Limb (tissue), 2 donors: ENCODE results near the gene ABHD18.
A peak's percentile ranks its signal among the peaks of the same experiment; 100 is the strongest.
"Not testable (repeated sequence)": the region's sequence is repeated elsewhere in the genome, so short reads cannot be mapped to it uniquely, and the experiment has no call there.

Experiments
- DNase-seq, 2 donors: peaks; one replicate each; pipeline ENCODE4 v3.0.0-alpha.2; 2016; ENCODE audit errors: extremely low spot score in 2 of 2

The ABHD18 gene

DNA sequence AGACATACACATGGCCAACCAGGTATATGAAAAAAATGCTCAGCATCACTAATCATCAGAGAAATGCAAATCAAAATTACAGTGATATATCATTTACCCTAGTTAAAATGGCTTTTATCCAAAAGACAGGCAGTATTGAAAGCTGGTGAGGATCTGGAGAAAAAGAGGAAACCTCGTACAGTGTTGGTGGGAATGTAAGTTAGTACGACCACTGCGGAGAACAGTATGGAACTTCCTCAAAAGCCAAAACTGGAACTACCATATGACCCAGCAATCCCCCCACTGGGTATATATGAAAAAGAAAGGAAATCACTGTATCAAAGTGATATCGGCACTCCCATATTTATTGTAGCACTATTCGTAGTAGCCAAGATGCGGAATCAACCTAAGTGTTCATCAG, 23.4 kb downstream of the ABHD18 start:
- no peak for DNase-seq

DNA sequence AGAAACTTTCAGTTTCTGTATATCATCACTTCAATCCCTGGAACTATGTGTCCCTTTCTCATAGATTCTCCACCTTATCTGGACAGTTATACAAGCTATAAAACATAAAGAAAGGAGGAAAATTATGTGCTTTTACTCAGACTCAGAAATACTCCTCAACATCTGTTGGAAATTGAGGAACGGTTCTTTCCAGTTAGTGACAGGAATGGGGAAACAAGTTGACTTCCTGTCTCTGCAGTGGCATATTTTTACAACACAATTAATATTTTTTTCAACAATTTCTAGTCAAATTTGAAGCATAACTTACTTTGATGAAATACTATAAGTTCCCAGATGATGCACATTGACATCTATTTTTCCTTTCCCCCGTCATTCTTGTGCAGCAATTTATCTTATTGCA, 27.9 kb downstream of the ABHD18 start:
- no peak for DNase-seq

DNA sequence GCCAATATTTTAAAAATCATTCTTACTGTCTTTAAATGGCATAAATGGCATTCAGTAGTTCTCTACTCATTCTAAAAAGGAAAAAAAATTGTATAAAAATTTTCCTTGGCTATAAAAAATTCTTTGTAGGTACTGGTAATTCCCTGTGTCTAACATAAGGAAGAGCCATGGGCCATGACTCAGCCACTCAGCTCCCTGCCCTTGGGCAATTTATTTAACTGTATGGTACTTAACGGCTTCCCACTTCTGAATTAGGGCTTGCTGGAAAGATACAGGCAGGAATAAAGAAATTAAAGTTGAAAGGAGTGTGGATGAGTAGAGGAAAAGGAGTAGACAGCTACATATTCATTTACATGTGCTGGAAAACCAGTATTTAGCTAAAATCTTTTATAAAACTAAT, 30.6 kb downstream of the ABHD18 start:
- DNase-seq = no peak

DNA sequence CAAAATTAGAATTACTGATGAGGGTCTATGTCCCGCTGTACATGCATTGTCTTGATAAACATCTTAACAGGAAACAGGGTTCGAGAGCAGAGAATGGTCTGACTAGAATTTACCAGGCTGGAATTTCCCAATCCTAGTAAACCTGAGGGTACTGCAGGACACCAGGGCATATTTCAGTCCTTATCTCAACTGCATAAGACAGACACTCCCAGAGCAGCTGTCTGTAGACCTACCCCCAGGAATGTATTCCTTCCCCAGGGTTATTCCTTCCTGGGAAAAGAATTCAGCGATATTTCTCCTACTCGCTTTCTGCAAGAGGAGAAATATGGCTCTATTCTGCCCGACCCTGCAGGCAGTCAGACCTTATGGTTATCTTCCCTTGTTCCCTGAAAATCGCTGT, 31.3 kb downstream of the ABHD18 start:
- DNase-seq = not testable (repeated sequence)

DNA sequence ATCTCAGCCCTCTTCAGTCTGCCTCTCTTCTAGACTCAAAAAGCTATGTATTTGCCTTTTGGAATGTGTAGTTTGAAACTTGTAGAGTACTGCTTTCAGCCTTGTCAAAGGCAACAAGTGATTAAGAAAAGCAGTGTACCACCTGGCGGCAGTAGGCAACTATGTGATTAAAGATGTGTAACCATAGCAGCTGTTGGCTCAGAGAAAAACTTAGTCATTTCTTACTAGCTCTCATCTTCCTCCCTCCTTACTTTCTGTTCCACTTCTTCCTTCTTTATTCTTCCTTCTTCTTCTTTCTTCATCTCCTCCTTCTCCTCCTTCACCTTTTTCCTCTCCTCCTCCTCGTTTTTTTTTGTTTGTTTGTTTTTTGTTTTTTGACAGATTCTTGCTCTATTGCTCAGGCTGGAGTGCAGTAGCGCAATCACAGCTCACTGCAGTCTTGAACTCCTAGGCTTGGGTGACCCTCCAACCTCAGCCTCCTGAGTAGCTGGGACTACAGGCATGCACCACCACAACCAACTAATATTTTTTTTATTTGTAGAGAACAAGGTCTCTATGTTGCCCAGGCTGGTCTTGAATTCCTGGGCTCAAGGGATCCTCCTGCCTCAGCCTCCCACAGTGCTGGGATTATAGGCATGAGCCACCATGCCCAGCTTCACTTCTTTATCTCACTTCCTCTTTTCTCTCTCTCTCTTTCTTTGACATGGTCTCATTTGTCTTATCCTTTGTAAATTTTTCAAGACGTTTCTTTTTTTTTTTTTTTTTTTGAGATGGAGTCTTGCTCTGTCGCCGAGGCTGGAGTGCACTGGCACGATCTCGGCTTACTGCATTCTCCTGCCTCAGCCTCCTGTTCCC, 32.6 kb downstream of the ABHD18 start:
- no peak for DNase-seq

DNA sequence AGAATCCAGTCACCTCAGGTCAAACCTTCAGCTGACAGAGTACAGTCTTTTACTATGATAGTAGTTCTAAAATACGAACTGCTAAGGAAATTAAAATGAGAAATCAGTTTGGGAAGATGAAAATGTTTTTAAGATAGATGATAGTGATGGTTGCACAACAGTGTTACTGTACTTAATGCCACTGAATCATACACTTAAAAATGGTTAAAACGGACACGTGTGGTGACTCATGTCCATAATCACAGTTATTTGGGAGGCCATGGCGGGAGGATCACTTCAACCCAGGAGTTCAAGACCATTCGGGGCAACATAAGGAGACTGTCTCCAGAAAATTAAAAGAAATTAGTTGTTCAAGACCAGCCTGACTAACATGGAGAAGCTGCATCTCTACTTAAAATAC, 41.4 kb downstream of the ABHD18 start:
- DNase-seq = no peak

DNA sequence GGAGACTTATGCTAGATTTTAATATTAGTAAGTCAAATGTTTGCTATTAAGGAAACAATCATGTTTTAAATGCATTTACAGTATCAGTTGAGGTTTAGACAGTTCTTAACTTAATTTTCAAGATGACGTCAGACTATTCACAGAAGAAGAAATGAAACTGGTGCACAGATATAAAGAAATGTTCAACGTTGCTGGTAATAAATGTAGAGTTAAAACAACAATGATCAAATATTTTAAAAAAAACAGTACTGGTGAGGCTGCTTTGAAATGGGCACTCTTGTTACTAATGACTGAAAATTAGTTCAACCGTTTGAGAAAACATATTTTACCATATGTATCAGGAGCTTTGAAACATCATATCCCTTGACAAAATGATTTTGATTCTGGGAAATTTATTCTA, 44.2 kb downstream of the ABHD18 start:
- no peak for DNase-seq

DNA sequence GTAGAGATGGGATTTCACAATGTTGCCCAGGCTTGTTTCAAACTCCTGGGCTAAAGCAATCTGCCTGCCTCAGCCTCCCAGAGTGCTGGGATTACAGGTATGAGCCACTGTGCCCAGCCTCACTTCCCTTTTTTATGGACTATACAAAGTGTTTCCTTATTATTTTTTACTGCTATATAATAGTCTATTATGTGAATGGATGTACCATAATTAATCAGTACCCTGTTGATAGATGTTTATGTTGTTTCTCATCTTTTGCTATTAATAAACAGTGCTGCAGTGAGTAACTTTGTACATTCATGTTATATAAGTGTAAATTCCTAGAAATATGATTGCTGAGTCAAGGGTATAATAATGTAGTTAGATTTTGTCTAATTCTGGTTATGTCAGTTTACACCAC, 60.1 kb downstream of the ABHD18 start:
- DNase-seq = no peak

DNA sequence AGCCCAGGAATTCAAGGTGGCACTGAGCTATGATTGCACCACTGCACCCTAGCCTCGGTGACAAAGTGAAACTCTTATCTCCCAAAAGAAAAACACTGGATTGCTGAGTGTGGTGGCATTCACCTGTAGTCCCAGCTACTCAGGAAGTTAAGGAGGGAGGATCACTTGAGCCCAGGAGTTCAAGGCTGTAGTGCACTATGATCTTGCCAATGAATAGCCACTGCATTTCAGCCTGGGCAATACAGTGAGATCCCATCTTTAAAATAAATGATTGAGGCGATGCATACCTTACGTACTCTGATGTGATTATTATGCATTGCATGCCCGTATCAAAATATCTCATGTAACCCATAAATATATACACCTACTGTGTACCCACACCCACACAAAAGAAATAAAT, 64.7 kb downstream of the ABHD18 start:
- DNase-seq = no peak

DNA sequence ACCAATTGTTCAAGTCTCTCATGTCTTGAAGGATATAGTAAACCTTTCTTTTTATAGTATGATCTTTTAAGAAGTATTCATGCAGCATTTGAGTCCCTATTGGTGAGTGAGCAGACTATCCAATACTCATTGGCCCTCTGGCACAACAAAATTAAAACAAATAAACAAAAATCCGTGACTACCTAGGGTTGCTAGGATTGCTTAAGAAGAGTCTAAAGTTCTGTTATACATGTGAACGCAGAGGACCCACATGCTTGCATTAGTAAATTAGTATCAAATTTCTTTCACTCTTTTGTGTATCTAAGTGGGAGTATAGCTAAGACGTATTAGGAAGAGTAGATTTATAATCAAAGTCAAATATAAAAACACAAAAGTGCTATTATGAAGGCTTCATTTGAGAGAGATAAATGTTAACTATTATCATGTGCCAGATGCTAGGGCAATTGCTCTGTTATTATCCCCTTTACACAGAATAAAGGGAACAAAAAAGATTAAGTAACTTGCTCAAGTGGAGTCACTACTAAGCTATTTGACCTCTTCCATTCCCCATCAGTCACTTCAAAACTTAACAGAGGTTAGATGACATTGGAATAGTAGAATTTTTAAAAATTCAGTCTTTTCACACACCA, 66.7 kb downstream of the ABHD18 start:
- no peak for DNase-seq

DNA sequence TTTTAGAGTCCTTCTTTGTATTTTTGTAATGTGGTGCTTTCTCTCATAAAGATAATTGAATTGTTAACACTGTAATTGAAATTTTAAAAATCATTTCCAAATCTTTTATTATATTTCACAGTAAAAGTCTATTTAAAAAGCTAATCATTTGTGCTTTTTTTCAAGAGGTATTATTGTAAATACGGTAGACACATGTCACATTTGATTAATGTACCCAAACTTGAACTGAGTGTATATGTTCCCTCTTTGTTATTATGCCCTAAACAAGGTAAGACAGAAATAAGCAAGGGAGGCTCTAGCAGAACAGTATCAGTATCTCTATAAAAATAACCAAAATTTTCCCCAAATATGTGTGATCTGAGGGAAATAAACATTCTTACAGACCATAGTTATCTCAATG, 74.4 kb downstream of the ABHD18 start:
- DNase-seq = no peak

DNA sequence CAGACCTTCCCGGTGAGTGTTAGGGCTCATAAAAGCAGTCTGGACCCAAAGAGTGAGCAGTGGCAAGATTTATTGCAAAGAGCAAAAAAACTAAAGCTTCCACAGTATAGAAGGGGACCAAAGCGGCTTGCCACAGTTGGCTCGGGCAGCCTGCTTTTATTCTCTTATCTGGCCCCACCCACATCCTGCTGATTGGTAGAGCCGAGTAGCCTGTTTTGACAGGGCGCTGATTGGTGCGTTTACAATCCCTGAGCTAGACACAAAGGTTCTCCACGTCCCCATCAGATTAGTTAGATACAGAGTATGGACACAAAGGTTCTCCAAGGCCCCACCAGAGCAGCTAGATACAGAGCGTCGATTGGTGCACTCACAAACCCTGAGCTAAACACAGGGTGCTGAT, 81.8 kb downstream of the ABHD18 start:
- DNase-seq = not testable (repeated sequence)

DNA sequence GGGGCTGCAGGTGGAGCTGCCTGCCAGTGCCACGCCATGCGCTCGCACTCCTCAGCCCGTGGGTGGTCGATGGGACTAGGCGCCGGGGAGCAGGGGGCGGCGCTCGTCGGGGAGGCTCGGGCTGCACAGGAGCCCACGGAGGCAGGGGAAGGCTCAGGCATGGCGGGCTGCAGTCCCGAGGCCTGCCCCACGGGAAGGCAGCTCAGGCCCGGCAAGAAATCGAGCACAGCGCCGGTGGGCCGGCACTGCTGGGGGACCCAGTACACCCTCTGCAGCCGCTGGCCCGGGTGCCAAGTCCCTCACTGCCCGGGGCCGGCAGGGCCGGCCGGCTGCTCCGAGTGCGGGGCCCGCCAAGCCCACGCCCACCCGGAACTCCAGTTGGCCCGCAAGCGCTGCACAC, 82.3 kb downstream of the ABHD18 start:
- not testable (repeated sequence) for DNase-seq

DNA sequence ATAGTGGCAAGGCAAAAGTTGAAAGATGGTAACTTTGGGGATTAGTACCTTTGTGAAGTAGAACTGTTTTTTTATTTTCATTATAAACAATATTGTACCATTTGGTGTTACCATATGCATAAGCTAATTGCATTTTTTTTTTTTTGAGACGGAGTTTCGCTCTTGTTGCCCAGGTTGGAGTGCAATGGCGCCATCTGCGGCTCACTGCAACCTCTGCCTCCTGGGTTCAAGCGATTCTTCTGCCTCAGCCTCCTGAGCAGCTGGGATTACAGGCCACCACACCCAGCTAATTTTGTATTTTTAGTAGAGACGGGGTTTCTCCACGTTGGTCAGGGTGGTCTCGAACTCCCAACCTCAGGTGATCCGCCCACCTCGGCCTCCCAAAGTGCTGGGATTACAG, 86.0 kb downstream of the ABHD18 start:
- DNase-seq = not testable (repeated sequence)

DNA sequence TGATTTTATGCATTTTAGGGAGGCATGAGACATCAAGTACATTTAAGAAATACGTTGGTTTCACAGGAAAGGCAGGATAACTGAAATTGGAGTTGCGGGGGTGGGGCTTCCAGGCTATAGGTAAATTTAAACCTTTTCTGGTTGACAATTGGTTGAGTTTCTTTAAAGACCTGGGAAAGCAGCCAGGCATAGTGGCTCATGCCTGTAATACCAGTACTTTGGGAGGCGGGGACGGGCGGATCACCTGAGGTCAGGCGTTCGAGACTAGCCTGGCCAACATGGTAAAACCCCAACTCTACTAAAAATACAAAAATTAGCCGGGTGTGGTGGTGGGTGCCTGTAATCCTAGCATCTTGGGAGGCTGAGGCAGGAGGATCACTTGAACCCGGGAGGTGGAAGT, 89.7 kb downstream of the ABHD18 start:
- DNase-seq = not testable (repeated sequence)

DNA sequence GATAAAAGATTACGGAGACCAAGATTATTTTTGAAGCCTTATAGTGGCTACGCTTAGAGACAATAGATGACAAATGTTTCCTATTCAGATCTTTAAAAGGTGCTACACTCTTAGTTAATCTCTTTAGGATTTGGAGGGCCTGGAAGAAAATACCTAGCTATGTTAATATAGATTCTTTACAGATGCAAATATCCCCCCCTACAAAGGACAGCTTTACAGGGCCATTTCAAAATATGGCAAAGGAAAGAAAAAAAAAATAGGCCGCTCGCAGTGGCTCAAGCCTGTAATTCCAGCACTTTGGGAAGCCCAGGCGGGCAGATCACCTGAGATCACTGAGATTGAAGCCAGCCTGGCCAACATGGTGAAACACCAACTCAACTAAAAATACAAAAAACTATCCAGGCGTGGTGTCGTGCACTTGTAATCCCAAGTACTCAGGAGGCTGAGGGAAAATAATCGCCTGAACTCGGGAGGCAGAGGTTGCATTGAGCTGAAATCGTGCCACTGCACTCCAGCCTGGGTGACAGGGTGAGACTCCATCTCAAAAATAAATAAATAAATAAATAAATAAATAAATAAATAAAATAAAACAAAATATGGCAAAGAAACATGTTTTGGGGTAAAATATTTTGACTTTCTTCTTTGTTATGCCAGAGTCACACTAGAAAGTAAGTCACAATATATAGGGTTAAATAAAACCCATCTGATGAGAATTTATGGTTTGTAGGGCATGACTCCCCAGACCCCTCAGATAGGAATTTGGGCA, 90.4 kb downstream of the ABHD18 start:
- not testable (repeated sequence) for DNase-seq

DNA sequence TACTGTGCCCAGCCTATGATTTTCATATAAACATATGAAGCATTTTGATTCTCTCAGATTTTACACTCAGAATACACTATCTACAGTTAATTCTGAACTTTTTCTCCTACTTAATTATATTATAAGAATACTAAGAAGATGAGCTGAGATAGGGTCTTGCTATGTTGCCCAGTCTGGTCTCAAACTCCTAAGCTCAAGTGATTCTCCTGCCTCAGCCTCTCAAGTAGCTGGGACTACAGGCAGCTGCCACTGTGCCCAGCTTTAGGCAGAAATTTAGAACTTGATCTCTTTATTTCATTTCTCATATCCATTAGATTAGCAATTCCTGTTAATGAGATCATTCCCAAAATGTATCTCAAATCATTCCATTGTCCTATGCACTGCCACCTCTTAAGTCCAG, 91.2 kb downstream of the ABHD18 start:
- DNase-seq = no peak

DNA sequence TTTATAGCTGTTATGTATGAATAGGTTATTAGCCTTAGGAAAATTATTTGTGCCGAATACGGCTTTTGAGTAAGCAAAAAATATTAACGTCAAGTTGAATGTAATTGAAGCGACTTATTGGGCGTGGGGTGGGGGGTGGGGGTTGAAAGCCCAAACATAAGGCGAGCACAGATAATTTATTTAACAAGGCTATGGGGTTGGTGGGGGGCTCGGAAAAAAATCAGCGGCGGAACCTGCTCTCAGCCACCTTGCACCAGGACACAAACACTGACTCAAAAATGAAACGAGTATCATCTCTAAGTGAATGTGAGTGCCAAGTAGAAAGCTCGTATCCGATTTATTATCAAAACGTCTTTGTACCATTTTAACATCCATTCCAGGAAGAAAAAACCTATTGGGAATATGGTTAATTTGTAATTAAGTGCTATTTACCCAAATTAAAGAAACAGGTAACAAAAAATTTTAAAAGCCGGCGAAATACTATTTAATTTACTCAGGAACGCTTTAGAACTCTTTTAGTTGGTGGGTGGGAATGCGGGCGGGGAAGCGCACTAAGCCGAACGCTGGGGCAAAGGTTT, 95.0 kb downstream of the ABHD18 start:
- peak in 1 of 2 donors; percentile 37 for DNase-seq

DNA sequence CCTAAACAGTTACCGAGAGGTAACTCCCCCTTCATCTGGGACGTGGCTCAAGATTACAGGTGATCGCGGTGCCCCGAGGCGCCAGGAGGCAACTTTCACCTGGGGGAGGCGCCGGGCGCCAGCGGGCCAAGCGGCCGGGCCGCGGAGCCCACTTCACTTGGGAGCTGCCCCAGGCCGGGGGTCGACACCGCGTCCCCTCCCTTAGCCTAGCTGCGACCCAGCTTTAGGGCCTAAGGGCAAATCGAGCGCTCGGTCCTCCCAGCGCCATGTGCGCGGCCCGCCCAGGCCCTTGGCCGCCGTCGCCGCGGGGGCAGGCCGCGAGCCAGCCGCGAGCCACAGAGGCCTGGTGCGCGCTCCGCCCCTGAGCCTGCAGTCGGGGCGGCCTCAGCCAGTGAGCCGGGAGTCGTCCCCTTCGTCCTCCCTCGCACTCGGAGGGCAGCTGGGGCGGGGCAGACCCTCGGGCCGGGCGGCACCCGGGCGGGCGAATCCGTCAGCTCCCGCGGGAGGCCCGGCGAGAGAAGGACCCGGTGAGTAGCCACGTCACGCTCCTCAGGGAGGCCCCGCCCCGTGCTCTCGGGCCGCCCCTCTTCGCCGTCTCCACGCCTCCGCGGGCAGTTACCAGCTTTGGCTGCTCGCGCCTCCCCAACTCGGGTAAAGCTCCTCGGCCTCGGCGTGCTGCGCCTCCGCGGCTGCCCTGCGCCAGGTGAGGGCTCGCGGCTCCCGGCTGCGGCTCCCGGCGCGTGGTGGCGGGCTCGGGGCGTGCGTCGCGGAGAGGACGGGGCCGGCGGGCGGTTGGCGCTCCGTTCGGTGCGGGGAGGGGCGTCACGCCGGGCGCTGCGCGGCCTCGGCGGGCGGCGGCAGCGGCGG, 95.7 kb downstream of the ABHD18 start, which contains the start of gene LARP1B:
Gene LARP1B, plus strand, starts transcription at position 614 of the 867 bp plus-strand sequence. CDS start 13,640 bp downstream, outside the sequence.
- DNase-seq = peak; percentile 92 to 96

DNA sequence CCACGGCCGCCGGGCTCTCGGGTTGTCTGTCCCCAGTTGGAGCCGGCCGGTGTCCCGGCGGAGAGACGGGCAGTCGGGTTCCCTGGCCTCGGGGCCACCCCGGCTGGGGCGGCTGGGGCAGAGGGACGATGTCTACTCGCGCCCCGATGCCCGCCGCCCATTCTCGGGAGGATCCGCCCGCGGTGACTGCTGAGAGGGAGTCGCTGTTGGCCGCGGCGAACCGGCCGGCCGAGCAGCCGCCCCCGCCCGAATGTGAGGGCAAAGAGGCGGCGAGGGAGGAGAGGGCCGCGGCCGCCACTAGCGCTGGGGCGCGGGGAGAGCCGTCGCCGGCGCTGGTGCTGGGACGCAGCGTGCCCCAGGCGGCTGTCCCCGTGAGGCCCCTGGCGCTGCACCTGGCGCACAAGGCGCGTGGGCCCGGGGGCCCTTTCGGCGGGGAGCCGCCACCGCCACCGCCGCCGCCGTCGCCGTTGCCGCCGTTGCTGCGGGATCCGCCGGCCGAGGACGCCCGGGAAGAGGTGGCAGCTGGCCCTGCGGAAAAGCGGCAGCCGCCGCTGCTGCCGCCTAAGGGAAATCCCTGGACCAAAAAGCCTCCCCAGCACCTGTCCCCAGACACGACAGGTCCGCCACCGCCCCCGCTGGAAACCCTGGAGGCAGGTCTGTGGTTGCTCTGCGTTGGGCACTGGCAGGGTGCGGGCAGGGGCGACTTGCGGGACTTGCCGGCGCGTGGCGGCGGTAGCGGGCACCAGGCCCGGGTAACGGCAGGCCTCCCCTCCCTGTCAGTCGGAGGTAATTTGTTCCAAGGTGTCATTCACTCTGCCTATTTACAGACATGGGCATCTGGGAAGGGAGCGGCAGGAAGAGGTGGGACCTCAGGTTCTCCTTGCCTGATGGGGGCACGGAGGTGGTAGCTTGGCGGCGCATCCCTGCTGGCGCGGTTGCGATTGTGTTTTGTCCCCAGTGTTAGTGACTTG, 96.6 kb downstream of the ABHD18 start:
- DNase-seq = peak; percentile 26 to 79
